HG02763 (cell line): Measurements from ENCODE around the gene DRC1.
"Not testable (repeated sequence)": the region's sequence is repeated elsewhere in the genome, so short reads cannot be mapped to it uniquely, and the experiment has no call there.

Experiments used
- ATAC-seq: cut with Tn5 transposase; IDR thresholded peaks from one replicate; pipeline ENCODE4 v1.9.1; 2021; ENCODE audit warnings: mild to moderate bottlenecking, moderate library complexity; ENCODE audit not compliant: unreplicated experiment

The DRC1 gene

GRCh38 chr2:26462100-26462499, 60.4 kb downstream of the DRC1 start:
- no peak for ATAC-seq

- ATAC-seq, result no peak
These were observed 61.0 kb downstream of the DRC1 start for GRCh38 chr2:26462511-26463243.

- no peak for ATAC-seq
These were observed 61.8 kb downstream of the DRC1 start for GRCh38 chr2:26463244-26464192.

GRCh38 chr2:26464390-26465265, 62.9 kb downstream of the DRC1 start:
- ATAC-seq, result no peak

- ATAC-seq, result no peak
These were observed 63.7 kb downstream of the DRC1 start for GRCh38 chr2:26465266-26465925.

GRCh38 chr2:26465981-26466471, 64.3 kb downstream of the DRC1 start:
- no peak for ATAC-seq

- ATAC-seq, result no peak
These were observed 65.1 kb downstream of the DRC1 start for GRCh38 chr2:26466662-26467310.

GRCh38 chr2:26468544-26468943, 66.8 kb downstream of the DRC1 start:
- not testable (repeated sequence) for ATAC-seq

GRCh38 chr2:26469092-26469710, 67.5 kb downstream of the DRC1 start:
- ATAC-seq, result no peak

- ATAC-seq, result no peak
These were observed 68.2 kb downstream of the DRC1 start for GRCh38 chr2:26469955-26470354.

- ATAC-seq, result no peak
These were observed 69.0 kb downstream of the DRC1 start for GRCh38 chr2:26470601-26471260.

- no peak for ATAC-seq
These were observed 69.6 kb downstream of the DRC1 start for GRCh38 chr2:26471289-26471688.

- no peak for ATAC-seq
These were observed 70.3 kb downstream of the DRC1 start for GRCh38 chr2:26471766-26472706.

- ATAC-seq, result no peak
These were observed 71.3 kb downstream of the DRC1 start for GRCh38 chr2:26472821-26473655.

GRCh38 chr2:26473796-26474195, 72.1 kb downstream of the DRC1 start:
- ATAC-seq, result no peak

- ATAC-seq, result no peak
These were observed 72.6 kb downstream of the DRC1 start for GRCh38 chr2:26474261-26474785.

GRCh38 chr2:26475037-26475436, 73.3 kb downstream of the DRC1 start:
- ATAC-seq, result no peak
